ENCODE data around the gene TBC1D22A.

DNA sequence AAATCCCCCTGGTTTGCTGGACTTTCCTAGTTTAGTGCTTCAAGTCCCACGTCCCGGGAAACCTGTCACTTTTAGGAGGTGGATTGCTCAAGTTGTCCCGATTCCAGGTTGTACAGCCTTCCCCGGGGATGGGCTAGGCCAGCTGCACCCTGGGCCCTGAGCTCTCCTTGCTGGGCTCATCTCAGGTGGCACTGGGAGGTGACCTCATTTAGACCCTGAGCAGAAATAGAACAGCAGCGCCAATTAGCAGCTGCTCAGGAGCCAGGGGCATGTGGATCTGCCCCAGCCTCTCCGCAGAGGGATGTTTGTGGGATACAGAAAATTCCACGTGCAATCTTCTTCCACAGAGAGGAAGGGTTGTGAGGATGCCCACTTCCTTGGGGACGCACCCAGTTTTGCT is 14.8 kb upstream of the TBC1D22A start:
- TF ChIP-seq CTCF (IDR thresholded peaks at IDR 0.05; ENCODE audit: insufficient read depth, low read depth, low read length) (no peak), EZH2 (IDR thresholded peaks at IDR 0.05; ENCODE audit: insufficient read depth, low read length) (no peak)

Measured in astrocyte (in vitro differentiated cells and primary cell).